HG02588 (cell line): ENCODE measurements around the gene C2CD2L.
A peak's percentile ranks its signal among the peaks of the same experiment; 100 is the strongest.
"Not testable (repeated sequence)": the region's sequence is repeated elsewhere in the genome, so short reads cannot be mapped to it uniquely, and the experiment has no call there.

Experiments
- ATAC-seq: cut with Tn5 transposase; IDR thresholded peaks from one replicate; pipeline ENCODE4 v1.9.1; 2021; ENCODE audit warnings: mild to moderate bottlenecking, moderate library complexity; ENCODE audit not compliant: unreplicated experiment

The C2CD2L gene

GRCh38 chr11:119113716-119114115 lies 6.6 kb downstream of the C2CD2L start:
- no peak for ATAC-seq

- no peak for ATAC-seq
These were observed 7.2 kb downstream of the C2CD2L start for GRCh38 chr11:119114351-119114750.

DNA sequence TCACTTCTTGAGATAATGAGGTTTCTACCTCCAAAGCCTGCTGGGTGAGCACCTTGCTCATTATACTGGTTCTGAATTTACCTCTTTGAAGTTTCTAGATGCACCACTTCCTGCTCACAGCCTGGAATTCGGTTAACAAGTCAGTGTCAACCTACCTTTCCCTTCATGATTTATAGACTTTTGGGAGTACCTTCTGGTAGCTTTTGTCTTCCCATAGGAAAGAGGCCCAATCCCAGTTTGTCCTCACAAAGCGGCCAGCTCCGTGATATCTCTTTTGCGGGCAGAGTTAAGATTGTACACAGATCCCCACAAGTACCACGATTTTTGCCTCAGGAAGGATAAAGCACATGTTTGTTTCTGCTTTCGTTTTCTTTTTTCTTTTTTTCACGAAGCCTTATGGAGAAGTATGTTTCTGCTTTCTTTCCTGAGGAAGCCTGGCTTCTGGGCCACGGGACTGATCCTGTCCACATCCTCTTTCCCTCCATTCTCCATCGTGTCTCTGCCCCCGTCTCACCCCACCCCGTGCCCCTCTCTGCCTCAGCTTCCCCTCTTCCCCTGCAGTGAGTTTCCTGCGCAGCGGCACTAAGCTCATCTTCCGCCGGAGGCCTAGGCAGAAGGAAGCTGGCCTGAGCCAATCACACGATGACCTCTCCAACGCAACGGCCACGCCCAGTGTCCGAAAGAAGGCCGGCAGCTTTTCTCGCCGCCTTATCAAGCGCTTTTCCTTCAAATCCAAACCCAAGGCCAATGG lies 8.5 kb downstream of the C2CD2L start:
- ATAC-seq: no peak

DNA sequence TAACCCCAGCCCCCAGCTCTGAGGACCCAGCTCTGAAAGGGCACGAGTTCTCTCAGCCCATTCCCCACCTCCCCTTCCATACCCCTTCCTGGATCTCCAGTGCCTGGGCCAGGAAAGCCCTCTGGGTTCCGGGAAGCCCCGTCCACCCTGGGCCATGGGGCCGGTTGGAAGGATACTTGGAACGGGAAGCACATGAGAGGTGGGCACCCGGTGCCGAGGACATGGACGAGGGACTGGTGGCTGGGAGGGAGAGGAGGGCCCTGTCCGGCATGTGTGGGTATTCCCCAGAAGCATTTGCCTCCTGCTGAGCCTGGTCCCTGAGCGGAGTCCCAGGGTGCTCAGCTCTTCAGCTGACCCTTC lies 9.1 kb downstream of the C2CD2L start:
- ATAC-seq: no peak

DNA sequence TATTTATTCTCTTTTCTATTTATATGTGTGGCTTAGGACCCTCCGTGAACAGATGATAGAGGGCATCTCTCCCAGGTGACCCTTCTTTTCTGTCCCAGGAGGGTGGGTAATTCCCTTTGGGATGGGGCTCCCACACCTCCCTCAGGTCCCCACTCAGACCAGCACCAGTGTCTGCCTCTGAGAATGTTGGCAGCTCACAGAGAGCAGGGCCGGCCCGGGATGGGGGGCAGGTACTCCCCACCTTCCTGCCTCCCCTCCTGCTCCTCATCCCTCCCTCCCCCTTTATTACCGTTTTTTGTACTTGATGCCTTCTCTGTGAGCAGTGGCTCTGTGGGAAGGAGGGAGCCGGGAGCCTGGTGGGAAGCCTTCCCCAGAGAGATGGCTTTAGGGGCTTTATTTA lies 9.5 kb downstream of the C2CD2L start:
- ATAC-seq: no peak

DNA sequence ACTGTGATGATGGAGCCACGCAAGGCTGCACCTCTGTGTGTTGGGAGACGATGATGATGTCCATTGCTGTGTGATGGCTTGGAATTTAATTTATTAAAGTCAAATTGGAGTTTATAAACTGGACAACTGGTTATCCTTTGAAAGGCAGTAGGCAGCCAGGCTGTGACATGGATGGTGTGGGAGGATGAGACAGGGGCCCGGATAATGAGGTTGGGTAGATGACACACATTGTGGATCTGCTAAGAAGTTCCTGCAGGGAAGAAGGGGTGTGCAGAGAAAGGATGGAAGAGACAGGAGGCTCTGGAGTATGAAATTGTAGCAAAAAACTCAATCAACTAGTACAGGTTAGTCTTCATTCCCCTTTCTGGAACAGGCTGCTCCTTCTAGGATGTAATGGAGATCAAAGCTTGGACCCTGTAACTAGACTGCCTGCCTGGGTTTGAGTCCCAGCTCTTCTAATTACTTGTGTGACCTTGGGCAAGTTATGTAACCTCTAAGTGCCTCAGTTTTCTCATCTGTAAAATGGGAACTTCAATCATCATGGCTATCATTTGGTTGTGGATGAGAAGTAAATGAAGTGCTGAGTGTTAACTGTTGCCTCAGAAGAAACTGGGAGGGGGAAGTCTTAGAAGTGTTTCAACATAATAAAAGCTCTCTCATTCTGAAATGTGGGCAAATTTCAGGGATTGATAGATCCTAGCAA lies 10.0 kb downstream of the C2CD2L start:
- ATAC-seq: no peak

- ATAC-seq: no peak
These were observed 11.1 kb downstream of the C2CD2L start for GRCh38 chr11:119118227-119118626.

DNA sequence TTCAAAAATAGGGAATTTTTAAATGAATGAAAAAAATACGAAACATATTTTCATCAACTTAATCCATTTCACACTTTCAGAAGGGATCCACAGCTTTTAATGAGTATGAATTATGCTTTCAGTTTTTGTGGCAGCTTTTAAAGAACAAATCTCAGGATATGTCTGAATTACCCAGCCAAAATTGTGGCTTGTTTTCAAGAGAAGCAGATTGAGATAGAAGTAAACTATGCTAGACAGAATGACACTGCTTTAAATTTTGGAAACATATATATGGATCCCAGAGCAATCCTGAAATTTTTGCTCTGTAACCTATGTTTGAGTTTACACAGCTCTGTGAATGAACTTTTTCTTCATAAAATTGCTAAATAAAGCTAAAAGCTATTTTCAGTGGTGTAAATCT lies 11.8 kb downstream of the C2CD2L start:
- ATAC-seq: no peak

DNA sequence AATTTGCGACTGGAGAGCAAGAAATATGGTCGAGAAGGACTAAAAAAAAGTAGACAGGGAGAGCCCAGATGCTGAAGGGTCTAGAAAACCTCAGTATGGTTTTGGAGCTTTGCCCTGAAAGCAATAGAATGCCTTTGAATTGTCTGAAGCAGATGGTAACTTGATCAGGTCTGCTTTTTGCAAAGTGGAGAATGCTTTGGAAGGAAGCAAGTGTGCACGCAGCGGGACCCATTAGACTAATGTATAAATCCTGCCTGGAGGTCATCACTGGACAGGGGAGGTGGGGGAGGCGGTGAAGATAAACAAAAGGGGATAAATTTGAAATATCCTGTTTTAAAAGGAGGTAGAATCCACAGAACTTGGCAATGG lies 13.5 kb downstream of the C2CD2L start:
- ATAC-seq: no peak

GRCh38 chr11:119121008-119121810 lies 14.1 kb downstream of the C2CD2L start, which contains the start of gene HINFP:
TSS of gene HINFP (plus strand) at chr11:119121580. CDS start at chr11:119126945, 5,365 bp downstream.
- ATAC-seq: peak; percentile 96

DNA sequence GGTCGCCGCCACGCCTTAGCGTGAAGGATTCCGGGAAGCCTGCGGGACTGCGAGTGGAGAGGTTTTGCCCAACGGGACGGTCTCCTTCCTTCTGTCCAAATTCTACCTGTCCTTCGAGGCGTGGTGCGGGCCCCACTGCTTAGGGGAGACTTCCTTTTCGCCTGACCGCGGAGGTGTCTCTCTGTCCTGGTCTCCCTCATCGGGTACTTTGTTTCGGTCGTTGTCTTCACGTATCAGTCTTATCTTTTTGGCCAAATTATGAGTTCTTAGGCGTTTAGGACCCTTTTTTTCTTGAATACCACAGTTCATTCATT lies 14.6 kb downstream of the C2CD2L start:
- ATAC-seq: no peak

DNA sequence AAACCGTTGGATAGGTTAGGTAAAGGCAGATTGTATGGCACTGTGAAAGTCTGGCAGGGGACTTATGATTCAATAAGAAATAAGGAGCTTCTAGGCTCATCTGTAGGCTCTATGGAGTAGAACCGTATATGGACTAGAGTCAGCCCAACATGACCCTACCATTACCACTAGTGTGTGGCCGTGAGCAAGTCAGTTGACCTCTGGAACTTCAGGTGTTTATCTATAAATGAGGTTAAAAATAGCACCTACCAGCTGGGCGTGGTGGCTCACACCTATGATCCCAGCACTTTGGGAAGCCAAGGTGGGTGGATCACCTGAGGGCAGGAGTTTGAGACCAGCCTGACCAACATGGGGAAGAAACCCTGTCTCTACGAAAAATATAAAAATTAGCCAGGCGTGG lies 18.7 kb downstream of the C2CD2L start:
- no peak for ATAC-seq

- no peak for ATAC-seq
These were observed 19.6 kb downstream of the C2CD2L start for GRCh38 chr11:119126675-119127268.

GRCh38 chr11:119130662-119131061 lies 23.5 kb downstream of the C2CD2L start:
- no peak for ATAC-seq

GRCh38 chr11:119134389-119134978 lies 27.3 kb downstream of the C2CD2L start:
- no peak for ATAC-seq

DNA sequence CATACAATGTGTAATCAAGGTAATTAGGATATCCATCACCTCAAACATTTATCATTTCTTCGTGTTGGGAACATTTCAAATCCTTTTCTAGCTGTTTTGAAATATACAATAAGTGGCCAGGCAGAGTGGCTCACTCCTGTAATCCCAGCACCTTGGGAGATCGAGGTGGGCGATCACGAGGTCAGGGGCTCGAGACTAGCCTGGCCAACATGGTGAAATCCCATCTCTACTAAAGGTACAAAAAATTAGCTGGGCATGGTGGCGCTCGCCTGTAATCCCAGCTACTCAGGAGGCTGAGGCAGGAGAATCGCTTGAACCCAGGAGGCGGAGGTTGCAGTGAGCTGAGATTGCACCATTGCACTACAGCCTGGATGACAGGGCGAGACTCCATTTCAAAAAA lies 32.1 kb downstream of the C2CD2L start:
- not testable (repeated sequence) for ATAC-seq

DNA sequence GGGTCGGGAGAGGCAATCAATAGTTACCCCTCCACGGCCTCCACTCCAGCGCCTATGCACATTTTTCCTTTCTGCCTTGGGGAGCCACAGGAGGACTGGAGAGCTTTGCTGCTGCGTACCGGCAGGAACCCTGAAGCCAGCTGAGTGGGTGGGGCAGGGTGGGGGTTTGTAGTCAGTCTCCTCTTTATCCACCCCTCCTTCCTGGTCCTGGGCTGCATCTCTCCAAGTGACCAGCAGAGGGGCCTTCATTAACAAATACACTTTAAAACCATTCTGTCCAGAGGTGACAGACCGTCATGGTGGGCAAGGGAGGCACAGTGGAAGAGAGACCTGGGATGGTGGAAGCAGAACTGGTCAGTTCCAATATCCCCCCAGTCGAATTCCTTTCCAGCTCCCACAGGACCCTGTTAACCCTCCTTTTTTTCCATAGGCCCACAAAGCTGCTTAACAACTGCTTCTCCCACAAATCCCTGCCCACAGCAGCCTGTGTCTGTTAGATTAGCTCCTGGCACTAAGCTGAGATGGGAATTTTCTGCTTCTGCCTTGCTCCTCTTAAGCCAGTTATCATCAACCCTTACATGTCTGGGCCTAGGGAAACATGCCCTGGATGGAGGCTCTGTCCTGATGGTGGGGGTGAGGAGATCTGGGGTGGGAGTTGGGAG lies 37.8 kb downstream of the C2CD2L start:
- no peak for ATAC-seq

GRCh38 chr11:119145551-119145950 lies 38.4 kb downstream of the C2CD2L start:
- ATAC-seq: no peak

DNA sequence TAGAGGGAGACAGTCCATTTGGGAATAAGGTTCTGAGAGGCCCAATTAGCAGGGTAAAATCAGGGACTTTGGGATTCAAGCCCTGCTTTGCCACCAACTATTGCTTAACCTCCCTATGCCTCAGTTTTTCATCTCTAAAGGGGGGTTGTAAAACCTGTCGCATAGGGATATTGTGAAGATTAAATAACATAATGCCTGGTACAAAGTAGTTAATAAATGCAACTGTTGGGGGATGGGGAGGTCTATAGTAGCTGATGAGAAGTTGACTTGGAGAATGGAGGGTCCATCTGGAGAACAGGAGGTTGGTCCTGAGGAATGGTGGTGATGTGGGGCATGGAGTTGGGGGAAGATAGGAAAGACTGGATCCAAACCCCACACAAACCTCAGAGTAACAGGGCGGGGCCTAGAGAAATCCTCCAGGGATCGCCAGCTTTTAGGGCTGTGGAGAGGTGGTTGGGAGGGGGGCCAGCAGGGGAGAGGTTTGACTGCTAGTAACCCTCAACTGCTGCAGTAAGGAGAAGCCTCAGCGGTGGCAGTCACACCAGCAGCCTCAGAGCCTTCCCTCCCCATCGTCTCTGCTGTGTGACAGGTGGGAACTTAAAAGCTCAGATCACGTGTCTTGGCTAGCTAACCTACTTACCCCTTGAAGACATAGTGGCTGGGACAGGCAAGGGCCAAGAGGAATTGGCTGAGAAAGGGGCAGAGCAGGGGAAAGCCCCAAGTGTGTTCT lies 40.6 kb downstream of the C2CD2L start:
- no peak for ATAC-seq

DNA sequence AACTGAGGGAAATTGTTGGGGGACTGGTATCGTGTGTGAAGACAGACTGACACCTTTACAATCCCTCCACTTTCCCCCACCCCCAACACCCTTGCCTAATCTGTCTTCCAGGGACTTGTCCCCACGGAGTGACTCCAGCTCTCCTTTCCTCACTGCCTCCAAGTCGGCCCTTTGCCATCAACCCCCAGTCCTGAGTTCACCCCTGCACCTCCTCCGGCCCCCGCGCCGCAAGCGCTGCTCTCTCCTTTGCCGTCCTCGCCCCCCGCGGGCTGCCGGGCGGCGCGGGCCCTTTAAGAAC lies 41.5 kb downstream of the C2CD2L start:
- ATAC-seq: no peak
